Raji (cell line): Measurements from ENCODE around the gene GCN1.

ENCODE experiments used
- POLR2A ChIP-seq: IDR thresholded peaks from 2 replicates; pipeline ENCODE4 v1.6.1; 2011; ENCODE audit warnings: low read depth, low read length, control low read depth; ENCODE audit not compliant: insufficient read depth

Gene GCN1

GRCh38 chr12:120207227-120207626 is 12.7 kb upstream of the GCN1 start:
- no peak for TF ChIP-seq POLR2A

GRCh38 chr12:120206228-120206627 is 11.7 kb upstream of the GCN1 start:
- TF ChIP-seq POLR2A, result no peak

- no peak for TF ChIP-seq POLR2A
Observed at GRCh38 chr12:120204171-120204570, 9.7 kb upstream of the GCN1 start.

- no peak for TF ChIP-seq POLR2A
Observed at GRCh38 chr12:120200364-120200800, 5.9 kb upstream of the GCN1 start.

- no peak for TF ChIP-seq POLR2A
Observed at GRCh38 chr12:120199595-120200306, 5.2 kb upstream of the GCN1 start.

- no peak for TF ChIP-seq POLR2A
Observed at GRCh38 chr12:120199025-120199424, 4.5 kb upstream of the GCN1 start.

- no peak for TF ChIP-seq POLR2A
Observed at GRCh38 chr12:120197542-120197887, 3.0 kb upstream of the GCN1 start.

GRCh38 chr12:120196363-120196762 is 1.8 kb upstream of the GCN1 start:
- TF ChIP-seq POLR2A, result no peak

GRCh38 chr12:120194226-120194533 is 335 bp downstream of the GCN1 start:
- no peak for TF ChIP-seq POLR2A

GRCh38 chr12:120190985-120191480 is 3.5 kb downstream of the GCN1 start:
- TF ChIP-seq POLR2A, result no peak

- no peak for TF ChIP-seq POLR2A
Observed at GRCh38 chr12:120190386-120190785, 4.1 kb downstream of the GCN1 start.

- TF ChIP-seq POLR2A, result no peak
Observed at GRCh38 chr12:120186654-120187053, 7.9 kb downstream of the GCN1 start.

GRCh38 chr12:120183211-120183631 is 11.3 kb downstream of the GCN1 start:
- no peak for TF ChIP-seq POLR2A

GRCh38 chr12:120181991-120182631 is 12.4 kb downstream of the GCN1 start:
- TF ChIP-seq POLR2A, result no peak

GRCh38 chr12:120180975-120181374 is 13.5 kb downstream of the GCN1 start:
- TF ChIP-seq POLR2A, result no peak

- TF ChIP-seq POLR2A, result no peak
Observed at GRCh38 chr12:120175537-120175936, 19.0 kb downstream of the GCN1 start.

GRCh38 chr12:120175062-120175461 is 19.5 kb downstream of the GCN1 start:
- no peak for TF ChIP-seq POLR2A
